NOMO-1 treated with DMSO at 0.1 percent for 48 hours (cell line): ENCODE results near the gene RNPEPL1.
"Not testable (repeated sequence)": the region's sequence is repeated elsewhere in the genome, so short reads cannot be mapped to it uniquely, and the experiment has no call there.

Experiments used
- DNase-seq: peaks from one replicate; lab custom pipeline; 2025; ENCODE audit not compliant: unreplicated experiment; lab: John Stamatoyannopoulos, UW

RNPEPL1 gene

GRCh38 chr2:240567872-240568677 is at the start of gene RNPEPL1:
Gene RNPEPL1, plus strand, starts transcription at chr2:240568484. Its CDS starts 103 bp downstream, at chr2:240568587.
- DNase-seq, result no peak

- DNase-seq, result no peak
Observed at GRCh38 chr2:240518981-240519380, 49.3 kb upstream of the RNPEPL1 start.

GRCh38 chr2:240519396-240520129 is 48.7 kb upstream of the RNPEPL1 start:
- no peak for DNase-seq

- DNase-seq, result no peak
Observed at GRCh38 chr2:240520130-240520973, 47.9 kb upstream of the RNPEPL1 start.

GRCh38 chr2:240520974-240521350 is 47.3 kb upstream of the RNPEPL1 start:
- DNase-seq, result no peak

- not testable (repeated sequence) for DNase-seq
Observed at GRCh38 chr2:240521885-240522284, 46.4 kb upstream of the RNPEPL1 start.

- DNase-seq, result no peak
Observed at GRCh38 chr2:240522406-240522805, 45.9 kb upstream of the RNPEPL1 start.

GRCh38 chr2:240523451-240524281 is 44.6 kb upstream of the RNPEPL1 start:
- no peak for DNase-seq

- DNase-seq, result no peak
Observed at GRCh38 chr2:240524963-240525718, 43.1 kb upstream of the RNPEPL1 start.

- DNase-seq, result no peak
Observed at GRCh38 chr2:240525802-240526201, 42.5 kb upstream of the RNPEPL1 start.

GRCh38 chr2:240526521-240526920 is 41.8 kb upstream of the RNPEPL1 start:
- no peak for DNase-seq

- DNase-seq, result no peak
Observed at GRCh38 chr2:240527153-240527750, 41.0 kb upstream of the RNPEPL1 start.

- no peak for DNase-seq
Observed at GRCh38 chr2:240528406-240529040, 39.8 kb upstream of the RNPEPL1 start.

- DNase-seq, result no peak
Observed at GRCh38 chr2:240529344-240529999, 38.8 kb upstream of the RNPEPL1 start.

- DNase-seq, result no peak
Observed at GRCh38 chr2:240530181-240530580, 38.1 kb upstream of the RNPEPL1 start.

- no peak for DNase-seq
Observed at GRCh38 chr2:240531038-240531437, 37.2 kb upstream of the RNPEPL1 start.

GRCh38 chr2:240532031-240532775 is 36.1 kb upstream of the RNPEPL1 start:
- DNase-seq, result no peak
